Heart left ventricle (tissue), 16 donors: ENCODE results near the gene CD36. TPM values are rescaled to one million over a fixed set of nuclear protein-coding genes. Genes with fewer than 3 reads are reported as not detected.

Experiments
- ATAC-seq, 4 donors: fragments of 200-7000 bp; cut with Tn5 transposase; one replicate each; pipeline ENCODE4 v1.9.1; 2020 to 2022; ENCODE audit warnings: moderate library complexity in 4 of 4, mild to moderate bottlenecking in 3 of 4, moderate number of reproducible peaks in 1 of 4
- DNase-seq, 5 donors: peaks; one replicate each; pipeline ENCODE4 v3.0.0-alpha.2; 2020
- H3K27ac ChIP-seq, 12 donors: fragments of 200-600 bp; sonication (generic) in 4 of 12; one replicate each; pipeline versions ENCODE4 v1.5.0 to v1.8.0; 2016 to 2022; ENCODE audit warnings: mild to moderate bottlenecking in 2 of 12
- H3K27me3 ChIP-seq, 9 donors: fragments of 200-600 bp; sonication (generic) in 2 of 9; one replicate each; pipeline versions ENCODE4 v1.5.1 to v1.8.0; 2016 to 2022; ENCODE audit warnings: mild to moderate bottlenecking in 3 of 9
- H3K36me3 ChIP-seq, 9 donors: fragments of 200-600 bp; sonication (generic) in 2 of 9; one replicate each; pipeline versions ENCODE4 v1.5.0 to v1.8.0; 2018 to 2022; ENCODE audit warnings: mild to moderate bottlenecking in 2 of 9
- H3K4me1 ChIP-seq, 12 donors: fragments of 200-600 bp; sonication (generic) in 4 of 12; one replicate each; pipeline versions ENCODE4 v1.5.0 to v1.8.0; 2016 to 2022; ENCODE audit warnings: mild to moderate bottlenecking in 3 of 12
- H3K4me3 ChIP-seq, 12 donors: fragments of 200-600 bp; sonication (generic) in 4 of 12; one replicate each; pipeline versions ENCODE4 v1.5.0 to v1.8.0; 2017 to 2022; ENCODE audit warnings: mild to moderate bottlenecking in 9 of 12, moderate library complexity in 4 of 12
- H3K9me3 ChIP-seq, 12 donors: fragments of 200-600 bp; sonication (generic) in 4 of 12; one replicate each; pipeline versions ENCODE4 v1.5.0 to v1.8.0; 2016 to 2022; ENCODE audit warnings: mild to moderate bottlenecking in 1 of 12
- POLR2A ChIP-seq, 2 donors: fragments of 450-650 bp; IDR thresholded peaks; one replicate each; pipeline ENCODE4 v1.6.1; 2017; ENCODE audit warnings: antibody characterized with exemption in 2 of 2, mild to moderate bottlenecking in 2 of 2, moderate library complexity in 2 of 2
- WGBS, 4 donors: extraction: QIAGEN DNeasy Blood & Tissue Kit in 2 of 4; methylation state at CpG; one replicate each; pipeline versions ENCODE4 v1.1.5 to v1.1.7; 2013 to 2018; 5-methylcytosine and 5-hydroxymethylcytosine counted together
- intact Hi-C, 10 donors: fragments of 100-400 bp; cut with DNase I; formaldehyde crosslinking; loops; one replicate each; pipeline versions ENCODE4 v1.11.1 to v1.14.2; 2022
- polyA plus RNA-seq, 2 donors: library from polyadenylated mRNA; stranded (reverse); fragments of 200-250 nt; gene quantifications; one replicate each; pipeline ENCODE4 v1.2.3, GENCODE V29; 2013
- total RNA-seq, 9 donors: library from RNA; depleted of rRNA in 2 of 9; stranded (reverse); fragments of >200 nt in 2 of 9; fragmentation: NEBNext Ultra II Directional in 3 of 9; extraction: Animal tissue kit (Norgen Biotek cat#: 25700) in 3 of 9; gene quantifications; one replicate each; pipeline versions ENCODE4 v1.1.0 to v1.2.4, GENCODE V29; 2016 to 2023
- TF ChIP-seq, protein P1 (sequence below), 12 donors: fragments of 200-600 bp; sonication (generic) in 4 of 12; IDR thresholded peaks; one replicate each; pipeline versions ENCODE4 v1.5.0 to v1.8.0; 2018 to 2022; ENCODE audit warnings: antibody characterized with exemption in 12 of 12, mild to moderate bottlenecking in 5 of 12
- donor health status: ischemic (EF 13 %, LVEDD 7.1; RV severe dilation, severe dysfunction).
- donor health status: healthy with polysubstance abuse.
- donor health status: DM: no; HTN: yes; CAD: no.
- donor health status: DM: no; HTN: no; CAD: no.
- donor health status: ischemic (EF 25% LVEDD 6.9; RV normal size, moderate dysfunction).
- donor health status: ischemic (EF 25% LVEDD 5.7; RV mildly dilated, moderate dysfunction).
- donor health status: healthy.
- donor health status: DM: yes; HTN: yes; CAD: no.
- donor health status: ischemic (EF 35%, LVEDD 5.7; RV mildly dilated, moderate dysfunction).
- donor health status: nonischemic (EF 11% LVEDD 7.7; RV severe dilation, severe dysfunction).
- donor health status: DM: yes; HTN: yes; CAD: no.
- donor health status: PGD.
- donor health status: ischemic (EF 29% LVEDD 5.4; RV normal size, mild dysfunction).
- donor health status: nonischemic (EF 23%, LVEDD 6.1; RV moderate dilation, normal function).

The CD36 gene
- total and polyA plus RNA-seq, 11 donors, result 289 to 1,960 (median 1,087) TPM

DNA sequence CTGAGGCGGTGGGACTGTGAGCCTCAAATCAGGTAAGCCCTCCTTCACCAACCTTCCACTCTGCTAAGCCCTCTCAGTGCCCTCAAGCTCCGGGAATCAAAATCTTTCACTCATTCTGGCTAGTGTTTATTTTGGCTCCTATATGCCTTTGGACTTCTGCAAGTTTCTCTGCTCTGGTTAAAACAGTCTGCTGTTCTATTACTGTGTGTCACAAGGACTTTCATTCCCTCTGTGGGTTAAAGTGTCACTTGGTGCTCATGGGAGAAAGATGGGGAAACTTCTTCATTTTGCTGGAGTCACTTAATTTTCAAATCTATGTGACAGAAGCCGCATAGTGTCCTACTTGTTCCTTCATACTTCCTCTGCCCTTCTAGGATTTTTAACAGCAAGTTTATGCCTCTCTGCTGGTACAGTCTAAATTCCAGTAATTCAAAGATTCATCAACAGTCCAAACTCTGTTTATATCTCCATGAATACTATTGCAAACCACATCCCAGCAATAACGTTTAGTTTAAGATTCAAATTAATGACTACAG, 61.3 kb downstream of the CD36 start:
- no peak for TF ChIP-seq POLR2A (IDR thresholded peaks at IDR 0.05)
- no peak for DNase-seq
- intact Hi-C loops, result loop anchor here (2.0 to 10.0 kb wide), 11 partner anchors 215 to 773 kb away; partner anchors contain the start of gene SEMA3C (in 8 of the 10)
- ATAC-seq, result peak in 3 of 4 donors; percentile 41 to 49 (median 44)
- peaks cover 0 to 7% (median 0%) of the 10 kb centered on the region in 12 donors for H3K9me3 ChIP-seq
- H3K27me3 ChIP-seq, result no peaks in the 10 kb centered on the region
- peaks cover 0 to 12% (median 4%) of the 10 kb centered on the region in 12 donors for H3K4me1 ChIP-seq
- peak overlapping the region in 1 of 12 donors; percentile 3 for H3K27ac ChIP-seq
- H3K36me3 ChIP-seq, result no peaks in the 10 kb centered on the region
- no peak overlapping the region for H3K4me3 ChIP-seq
- 52 to 68% (median 61%) methylated on average over 4 of the region's 4 CpGs for WGBS, 4 donors

DNA sequence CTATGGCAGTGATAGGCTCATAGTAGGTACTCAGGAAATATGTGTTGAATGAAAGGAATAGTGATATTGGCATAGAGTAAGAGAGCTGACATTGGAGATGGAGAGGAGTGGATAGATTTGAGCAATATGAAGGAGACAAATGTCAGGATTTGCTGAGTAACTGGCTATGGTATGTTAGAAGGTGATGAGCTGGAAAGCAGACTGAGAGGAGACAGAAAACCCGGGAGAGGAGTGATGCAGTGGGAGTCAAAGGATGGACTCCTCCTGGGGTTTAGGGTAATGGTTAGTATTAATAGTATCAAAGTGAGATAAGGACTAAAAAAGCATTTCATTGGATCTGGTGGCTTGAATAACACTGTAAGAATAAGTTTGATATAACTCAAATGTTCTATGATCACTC, 64.8 kb downstream of the CD36 start:
- DNase-seq (no peak), ATAC-seq (no peak)
- no peak overlapping the region for H3K4me3 ChIP-seq
- intact Hi-C loops, result loop anchor here in 8 of 10 donors (5.0 to 10.0 kb wide), 6 partner anchors 212 to 769 kb away; partner anchors contain the start of gene SEMA3C (in 6 of the 8)
- no peak overlapping the region for H3K27ac ChIP-seq
- WGBS, 4 donors, result 67 to 89% (median 69%) methylated on average over 1 of the region's 1 CpG
- TF ChIP-seq, protein P1, sequence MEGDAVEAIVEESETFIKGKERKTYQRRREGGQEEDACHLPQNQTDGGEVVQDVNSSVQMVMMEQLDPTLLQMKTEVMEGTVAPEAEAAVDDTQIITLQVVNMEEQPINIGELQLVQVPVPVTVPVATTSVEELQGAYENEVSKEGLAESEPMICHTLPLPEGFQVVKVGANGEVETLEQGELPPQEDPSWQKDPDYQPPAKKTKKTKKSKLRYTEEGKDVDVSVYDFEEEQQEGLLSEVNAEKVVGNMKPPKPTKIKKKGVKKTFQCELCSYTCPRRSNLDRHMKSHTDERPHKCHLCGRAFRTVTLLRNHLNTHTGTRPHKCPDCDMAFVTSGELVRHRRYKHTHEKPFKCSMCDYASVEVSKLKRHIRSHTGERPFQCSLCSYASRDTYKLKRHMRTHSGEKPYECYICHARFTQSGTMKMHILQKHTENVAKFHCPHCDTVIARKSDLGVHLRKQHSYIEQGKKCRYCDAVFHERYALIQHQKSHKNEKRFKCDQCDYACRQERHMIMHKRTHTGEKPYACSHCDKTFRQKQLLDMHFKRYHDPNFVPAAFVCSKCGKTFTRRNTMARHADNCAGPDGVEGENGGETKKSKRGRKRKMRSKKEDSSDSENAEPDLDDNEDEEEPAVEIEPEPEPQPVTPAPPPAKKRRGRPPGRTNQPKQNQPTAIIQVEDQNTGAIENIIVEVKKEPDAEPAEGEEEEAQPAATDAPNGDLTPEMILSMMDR (IDR thresholded peaks at IDR 0.05), result no peak
- no peak for TF ChIP-seq POLR2A (IDR thresholded peaks at IDR 0.05)
- H3K27me3 ChIP-seq, result no peaks in the 10 kb centered on the region
- H3K36me3 ChIP-seq, result no peaks in the 10 kb centered on the region
- H3K4me1 ChIP-seq, result peaks cover 0 to 12% (median 4%) of the 10 kb centered on the region in 12 donors
- no peaks in the 10 kb centered on the region for H3K9me3 ChIP-seq

DNA sequence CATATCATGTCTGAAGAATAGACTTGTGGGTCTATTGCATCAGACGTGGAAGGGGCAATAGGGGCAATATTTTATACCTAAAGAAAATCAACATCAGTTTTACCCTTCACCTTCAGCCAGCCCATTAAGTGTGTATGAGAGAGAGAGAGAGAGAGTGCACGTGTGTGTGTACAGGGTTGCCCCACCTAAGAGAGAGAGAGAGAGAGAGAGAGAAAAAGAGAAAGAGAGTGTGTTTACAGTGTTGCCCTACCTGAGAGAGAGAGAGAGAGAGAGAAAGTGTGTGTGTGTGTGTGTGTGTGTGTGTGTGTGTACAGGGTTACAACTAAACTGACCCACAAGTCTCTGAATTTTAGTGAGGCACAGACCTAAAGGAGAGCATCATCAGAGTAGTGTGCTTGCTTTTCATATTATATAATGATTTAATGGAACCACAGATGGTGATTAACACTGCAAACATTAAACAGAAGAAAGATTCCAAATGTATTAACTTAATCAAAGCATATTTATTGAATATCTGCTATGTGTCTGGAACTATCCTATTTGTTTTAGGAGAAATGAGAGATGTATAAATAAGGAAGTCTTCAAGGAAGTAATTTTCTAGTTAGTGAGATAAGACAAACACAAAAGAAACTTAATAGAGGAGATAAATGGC, 66.8 kb downstream of the CD36 start:
- no peaks in the 10 kb centered on the region for H3K9me3 ChIP-seq
- no peak for ATAC-seq
- 70 to 82% (median 78%) methylated on average over 2 of the region's 2 CpGs for WGBS, 4 donors
- H3K36me3 ChIP-seq, result no peaks in the 10 kb centered on the region
- TF ChIP-seq, protein P1 (IDR thresholded peaks at IDR 0.05), result no peak
- DNase-seq, result no peak
- no peak overlapping the region for H3K27ac ChIP-seq
- intact Hi-C loops, result loop anchor here in 5 of 10 donors (10.0 kb wide), 1 partner anchor 210 kb away; the partner anchor contains the start of gene SEMA3C (in 5 of the 5)
- H3K4me1 ChIP-seq, result peaks cover 0 to under 1% (median 0%) of the 10 kb centered on the region in 12 donors
- H3K27me3 ChIP-seq, result no peaks in the 10 kb centered on the region
- H3K4me3 ChIP-seq, result no peak overlapping the region

DNA sequence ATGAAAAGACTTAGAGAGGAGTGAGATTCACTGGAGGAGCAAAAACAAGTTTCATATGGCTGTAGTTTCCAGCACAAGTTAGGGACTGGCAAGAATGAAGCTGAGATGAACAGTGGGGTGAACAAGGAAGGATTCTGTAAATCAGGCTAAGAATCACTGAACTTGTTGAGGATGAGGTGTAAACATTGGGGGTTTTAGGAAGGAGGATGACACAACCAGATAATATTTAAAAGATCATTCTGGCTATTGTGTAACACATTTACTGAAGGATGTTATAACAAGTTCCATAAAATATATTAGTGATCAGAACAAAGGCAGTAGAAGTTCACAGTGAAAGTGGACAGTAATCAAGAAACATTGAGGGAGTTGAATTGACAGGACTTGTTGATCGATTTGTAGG, 68.9 kb downstream of the CD36 start:
- no peaks in the 10 kb centered on the region for H3K4me1 ChIP-seq
- ATAC-seq, result no peak
- TF ChIP-seq, protein P1 (IDR thresholded peaks at IDR 0.05), result no peak
- TF ChIP-seq POLR2A (IDR thresholded peaks at IDR 0.05), result no peak
- no peak overlapping the region for H3K27ac ChIP-seq
- no peak overlapping the region for H3K4me3 ChIP-seq
- no peak for DNase-seq
- intact Hi-C loops, result loop anchor here in 5 of 10 donors (10.0 kb wide), 1 partner anchor 207 kb away; the partner anchor contains the start of gene SEMA3C (in 5 of the 5)
- H3K27me3 ChIP-seq, result no peaks in the 10 kb centered on the region
- H3K9me3 ChIP-seq, result no peaks in the 10 kb centered on the region
- 81 to 89% (median 87%) methylated on average over 1 of the region's 1 CpG for WGBS, 4 donors
- no peaks in the 10 kb centered on the region for H3K36me3 ChIP-seq
